CD4-positive, alpha-beta T cell treated with Interleukin-6 at 100 ng/mL for 8 hours (primary cell): ENCODE results near the gene UGT1A9.
A peak's percentile ranks its signal among the peaks of the same experiment; 100 is the strongest.
"Not testable (repeated sequence)": the region's sequence is repeated elsewhere in the genome, so short reads cannot be mapped to it uniquely, and the experiment has no call there.

ENCODE experiments used
- DNase-seq: peaks from one replicate; pipeline ENCODE4 v3.0.0-alpha.2; 2020; ENCODE audit warnings: mixed read lengths, low spot score

UGT1A9 gene

GRCh38 chr2:233711312-233712008 lies 39.8 kb downstream of the UGT1A9 start:
- DNase-seq: peak; percentile 44

GRCh38 chr2:233712611-233713261 lies 41.0 kb downstream of the UGT1A9 start, which contains the start of gene UGT1A5:
TSS of gene UGT1A5 (plus strand) at chr2:233712907. CDS start at chr2:233712992, 85 bp downstream.
- no peak for DNase-seq

- DNase-seq: no peak
Observed at GRCh38 chr2:233713262-233713615, 41.5 kb downstream of the UGT1A9 start.

GRCh38 chr2:233714121-233714520 lies 42.4 kb downstream of the UGT1A9 start:
- DNase-seq: no peak

- DNase-seq: no peak
Observed at GRCh38 chr2:233718552-233718951, 46.9 kb downstream of the UGT1A9 start, which contains the start of gene UGT1A4. TSS of gene UGT1A4 (plus strand) at chr2:233718736. CDS start at chr2:233718821, 85 bp downstream.

- no peak for DNase-seq
Observed at GRCh38 chr2:233728723-233729301, 57.1 kb downstream of the UGT1A9 start, which contains the start of gene UGT1A3. TSS of gene UGT1A3 (plus strand) at chr2:233729042. CDS start at chr2:233729127, 85 bp downstream.

GRCh38 chr2:233736868-233737653 lies 65.4 kb downstream of the UGT1A9 start:
- not testable (repeated sequence) for DNase-seq

- no peak for DNase-seq
Observed at GRCh38 chr2:233740870-233741269, 69.2 kb downstream of the UGT1A9 start.

- DNase-seq: no peak
Observed at GRCh38 chr2:233743464-233744259, 72.0 kb downstream of the UGT1A9 start.

- DNase-seq: no peak
Observed at GRCh38 chr2:233745073-233745755, 73.5 kb downstream of the UGT1A9 start.

GRCh38 chr2:233745838-233746237 lies 74.1 kb downstream of the UGT1A9 start:
- DNase-seq: not testable (repeated sequence)

- DNase-seq: no peak
Observed at GRCh38 chr2:233746475-233747282, 75.0 kb downstream of the UGT1A9 start.

- DNase-seq: no peak
Observed at GRCh38 chr2:233747283-233747544, 75.5 kb downstream of the UGT1A9 start.

GRCh38 chr2:233750689-233751088 lies 79.0 kb downstream of the UGT1A9 start:
- DNase-seq: not testable (repeated sequence)

GRCh38 chr2:233751212-233752009 lies 79.7 kb downstream of the UGT1A9 start:
- not testable (repeated sequence) for DNase-seq

- DNase-seq: no peak
Observed at GRCh38 chr2:233754872-233755611, 83.3 kb downstream of the UGT1A9 start.

GRCh38 chr2:233756429-233757081 lies 84.9 kb downstream of the UGT1A9 start:
- DNase-seq: no peak

- DNase-seq: no peak
Observed at GRCh38 chr2:233758141-233758540, 86.4 kb downstream of the UGT1A9 start.
